A549 (cell line): ENCODE measurements around the gene SEC11A. TPM values are rescaled to one million over a fixed set of nuclear protein-coding genes. Genes with fewer than 3 reads are reported as not detected.
"Not testable (repeated sequence)": the region's sequence is repeated elsewhere in the genome, so short reads cannot be mapped to it uniquely, and the experiment has no call there.

Experiments used
- ATAC-seq, 2 experiments: fragments of 200-7000 bp in 1 of 2; fragments of >200 bp in 1 of 2; cut with Nextera tagmentation in 1 of 2; cut with Tn5 transposase in 1 of 2; 3 replicates each; pipeline versions ENCODE4 v1.8.0 to v1.9.1; 2018 to 2020; ENCODE audit warnings: mild to moderate bottlenecking in 1 of 2, moderate library complexity in 1 of 2
- CTCF ChIA-PET: fragments of 300-600 bp; sonication (Branson Sonifier 250); formaldehyde crosslinking; extraction: SDS; loops from one replicate; lab custom pipeline; 2021; ENCODE audit warnings: antibody characterized with exemption, inconsistent platforms; lab: Yijun Ruan, JAX
- POLR2A ChIA-PET: fragments of 350-600 bp; formaldehyde crosslinking; extraction: SDS; loops from one replicate; lab custom pipeline; 2021; ENCODE audit warnings: antibody characterized with exemption, inconsistent platforms; lab: Yijun Ruan, JAX
- DNase-seq, 2 experiments: peaks; one replicate each; pipeline versions ENCODE4 v3.0.0 to v3.0.0-alpha.2; 2011 to 2016; ENCODE audit warnings: low read depth in 1 of 2, low spot score in 1 of 2
- FAIRE-seq: peaks from 2 replicates; lab custom pipeline; 2011; peaks lifted over from hg19 to GRCh38; lab: Jason Lieb, UNC
- H3K27ac ChIP-seq, 2 experiments: fragments of >200 bp; sonication (Bioruptor Twin); formaldehyde crosslinking; 3 replicates each; pipeline ENCODE4 v1.5.1; 2016 to 2017
- H3K4me1 ChIP-seq: fragments of >200 bp; sonication (Bioruptor Twin); formaldehyde crosslinking; 3 replicates; pipeline ENCODE4 v1.6.1; 2016
- H3K4me2 ChIP-seq: fragments of >200 bp; sonication (Bioruptor Twin); formaldehyde crosslinking; 3 replicates; pipeline ENCODE4 v1.6.1; 2016
- H3K4me3 ChIP-seq: fragments of >200 bp; sonication (Bioruptor Twin); formaldehyde crosslinking; 3 replicates; pipeline ENCODE4 v1.5.1; 2016
- H3K9me3 ChIP-seq: fragments of >200 bp; sonication (Bioruptor Twin); formaldehyde crosslinking; 3 replicates; pipeline ENCODE4 v1.6.1; 2016
- BHLHE40 ChIP-seq: IDR thresholded peaks from 2 replicates; pipeline ENCODE4 v1.6.1; 2012; ENCODE audit warnings: low read depth, low read length, inconsistent platforms
- HOXA7 ChIP-seq: fragments of 250-450 bp; sonication (Bioruptor Pico); IDR thresholded peaks from 2 replicates; pipeline ENCODE4 v1.5.0; 2020; ENCODE audit warnings: mild to moderate bottlenecking, moderate library complexity
- KDM1A ChIP-seq: fragments of 200-600 bp; sonication (generic); IDR thresholded peaks from 2 replicates; pipeline ENCODE4 v1.6.1; 2016; ENCODE audit warnings: low read depth, mild to moderate bottlenecking
- MYC ChIP-seq: IDR thresholded peaks from 2 replicates; pipeline ENCODE4 v1.6.1; 2012; ENCODE audit warnings: mild to moderate bottlenecking, inconsistent platforms, low read length, improper control_type of control experiment, borderline replicate concordance
- NPAS2 ChIP-seq: fragments of 250-450 bp; sonication (Bioruptor Pico); IDR thresholded peaks from 2 replicates; pipeline ENCODE4 v1.8.0; 2022; ENCODE audit warnings: mild to moderate bottlenecking, moderate library complexity, borderline replicate concordance
- RCOR1 ChIP-seq: fragments of 150-350 bp; IDR thresholded peaks from 2 replicates; pipeline ENCODE4 v1.6.1; 2014; ENCODE audit warnings: antibody characterized with exemption, low read length, low read depth
- TP53 ChIP-seq: fragments of 250-450 bp; sonication (Bioruptor Pico); IDR thresholded peaks from 2 replicates; pipeline ENCODE4 v1.5.0; 2021; ENCODE audit warnings: mild to moderate bottlenecking, moderate library complexity
- ZFP36 ChIP-seq: fragments of 450-650 bp; IDR thresholded peaks from 2 replicates; pipeline ENCODE4 v1.6.1; 2014; ENCODE audit warnings: borderline replicate concordance; ENCODE audit not compliant: partially characterized antibody
- WGBS: methylation state at CpG from one replicate; pipeline ENCODE4 v1.1.6; 2017; ENCODE audit errors: missing lambda C conversion rate; 5-methylcytosine and 5-hydroxymethylcytosine counted together
- polyA plus RNA-seq, 4 experiments: library from polyadenylated mRNA; depleted of rRNA in 3 of 4; stranded (reverse); fragments of >200 nt; fragmentation: RNase III in 1 of 4; extraction: RNeasy Plus Mini Kit Qiagen cat#74134 plus additional on column Dnase treatment in 1 of 4; gene quantifications; 2 replicates in 3 of 4; 3 replicates in 1 of 4; pipeline ENCODE4 v1.2.3, GENCODE V29; 2011 to 2017
- TF ChIP-seq, protein P1 (sequence below): IDR thresholded peaks from 2 replicates; pipeline ENCODE4 v1.6.1; 2012
- TF ChIP-seq, protein P2 (sequence below): fragments of >200 bp; sonication (Bioruptor Twin); formaldehyde crosslinking; IDR thresholded peaks from 3 replicates; pipeline ENCODE4 v1.5.1; 2016
- TF ChIP-seq, protein P3 (sequence below): fragments of 250-450 bp; sonication (Bioruptor Pico); IDR thresholded peaks from 2 replicates; pipeline ENCODE4 v1.5.0; 2021; ENCODE audit warnings: mild to moderate bottlenecking, moderate library complexity, borderline replicate concordance

SEC11A gene
- polyA plus RNA-seq, 2 of the 4 experiments (the other 2 are of a cell fraction): 380 to 490 TPM

DNA sequence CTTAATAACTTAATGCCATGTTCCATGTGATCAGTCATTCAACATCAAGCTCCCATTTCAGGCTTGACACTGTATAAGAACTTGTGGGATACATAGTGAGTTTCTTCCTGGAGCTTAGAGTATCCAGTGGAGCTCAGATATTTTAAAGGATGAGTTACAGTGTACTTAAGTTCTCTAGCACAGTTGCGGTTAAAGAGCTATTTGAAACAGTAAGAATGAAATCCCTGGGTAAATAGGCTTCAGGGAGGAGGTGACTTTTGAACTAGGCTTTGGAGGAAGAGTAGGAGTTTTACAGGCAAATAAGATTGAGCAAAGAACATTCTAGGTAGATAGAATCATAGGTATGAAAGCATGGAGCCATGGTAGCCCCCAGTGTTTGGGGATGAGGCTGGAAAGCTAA, 36.3 kb upstream of the SEC11A start:
- FAIRE-seq (no peak), ATAC-seq (no peak), DNase-seq (no peak)
- POLR2A ChIA-PET: interaction anchor here (0.7 to 1.5 kb wide), 3 partner anchors 17 to 37 kb away, joined by 3 to 8 read pairs (median 4); partner anchors contain the start of gene SEC11A
- CTCF ChIA-PET: interaction anchor here (0.8 to 1.2 kb wide), 8 partner anchors 8 to 183 kb away, joined by 3 to 5 read pairs (median 3); partner anchors contain the start of gene SEC11A
- WGBS: 48% methylated on average over 1 of the region's 1 CpG
- Histone ChIP-seq H3K4me3 (no peak overlapping the region), H3K27ac (peak overlapping the region in 1 of 2 experiments; percentile 30; a peak in 4 of 6 replicates), H3K9me3 (no peaks in the 10 kb centered on the region), H3K4me1 (peaks cover 67% of the 10 kb centered on the region), H3K4me2 (peak overlapping the region; percentile 97)
- TF ChIP-seq MYC: no peak
- TF ChIP-seq ZFP36: peak; percentile 98

DNA sequence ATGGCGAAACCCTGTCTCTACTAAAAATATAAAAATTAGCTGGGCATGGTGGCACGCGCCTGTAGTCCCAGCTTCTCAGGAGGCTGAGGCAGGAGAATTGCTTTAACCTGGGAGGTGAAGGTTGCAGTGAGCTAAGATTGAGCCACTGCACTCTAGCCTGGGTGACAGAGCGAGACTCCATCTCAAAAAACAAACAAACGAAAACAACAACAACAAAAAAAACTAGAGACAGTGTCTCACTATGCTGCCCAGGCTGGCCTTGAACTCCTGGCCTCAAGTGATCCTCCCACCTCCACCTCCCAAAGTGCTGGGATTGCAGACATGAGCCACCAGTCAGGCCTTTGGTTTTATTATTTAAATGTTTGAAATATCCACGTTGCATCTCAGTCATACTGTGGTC, 35.8 kb upstream of the SEC11A start:
- Histone ChIP-seq H3K4me1 (peaks cover 72% of the 10 kb centered on the region), H3K4me2 (peak overlapping the region; percentile 97)
- H3K4me3 ChIP-seq, DNase-seq, FAIRE-seq, H3K27ac ChIP-seq, H3K9me3 ChIP-seq, ATAC-seq: not testable (repeated sequence)
- WGBS: 87% methylated on average over 6 of the region's 6 CpGs
- ChIA-PET CTCF (interaction anchor here (0.8 to 1.2 kb wide), 4 partner anchors 8 to 36 kb away, joined by 3 read pairs; partner anchors contain the start of gene SEC11A), POLR2A (interaction anchor here (0.6 to 1.5 kb wide), 3 partner anchors 17 to 97 kb away, joined by 3 to 8 read pairs (median 4); partner anchors contain the start of genes SEC11A and WDR73)

DNA sequence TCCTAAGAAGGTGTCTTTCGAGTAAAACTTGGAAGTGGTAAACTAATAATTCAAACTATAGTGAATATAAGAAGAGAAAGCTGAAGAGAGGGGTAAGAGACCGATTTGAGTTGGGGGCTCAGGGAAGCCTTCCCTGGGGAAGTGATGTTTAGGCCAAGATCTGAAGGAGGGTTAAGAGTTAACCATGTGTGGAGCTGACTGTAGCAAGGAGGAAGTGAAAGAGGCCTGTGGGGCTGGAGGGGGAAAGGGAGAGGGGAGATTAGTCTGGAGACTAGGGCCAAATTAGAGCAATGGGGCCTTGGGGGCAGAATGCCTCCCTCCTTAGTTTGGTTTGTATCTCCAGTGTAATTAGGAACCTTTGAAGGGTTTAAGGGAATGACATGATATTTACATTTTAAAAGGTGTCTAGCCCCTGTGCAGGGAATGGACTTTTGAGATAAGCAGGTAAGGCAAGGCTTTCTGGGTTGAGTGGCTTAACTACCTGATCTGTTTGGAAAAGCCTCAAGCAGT, 34.7 kb upstream of the SEC11A start:
- POLR2A ChIA-PET: no interaction called here
- TF ChIP-seq HOXA7 (no peak), NPAS2 (CRISPR knock-in tag) (no peak)
- no peak for FAIRE-seq
- no peaks in the 10 kb centered on the region for H3K9me3 ChIP-seq
- DNase-seq: no peak
- H3K4me2 ChIP-seq: peak overlapping the region; percentile 97
- CTCF ChIA-PET: interaction anchor here (1.1 to 2.5 kb wide), 7 partner anchors 10 to 293 kb away, joined by 3 to 8 read pairs (median 5); no protein-coding TSS in a partner anchor
- ATAC-seq: no peak
- H3K4me1 ChIP-seq: peaks cover 79% of the 10 kb centered on the region
- WGBS: 52% methylated on average over 2 of the region's 2 CpGs
- peak overlapping the region; percentile 92; the same call in 2 of the 3 replicates for H3K4me3 ChIP-seq
- peak overlapping the region in 1 of 2 experiments; percentile 46; a peak in 3 of 6 replicates for H3K27ac ChIP-seq

DNA sequence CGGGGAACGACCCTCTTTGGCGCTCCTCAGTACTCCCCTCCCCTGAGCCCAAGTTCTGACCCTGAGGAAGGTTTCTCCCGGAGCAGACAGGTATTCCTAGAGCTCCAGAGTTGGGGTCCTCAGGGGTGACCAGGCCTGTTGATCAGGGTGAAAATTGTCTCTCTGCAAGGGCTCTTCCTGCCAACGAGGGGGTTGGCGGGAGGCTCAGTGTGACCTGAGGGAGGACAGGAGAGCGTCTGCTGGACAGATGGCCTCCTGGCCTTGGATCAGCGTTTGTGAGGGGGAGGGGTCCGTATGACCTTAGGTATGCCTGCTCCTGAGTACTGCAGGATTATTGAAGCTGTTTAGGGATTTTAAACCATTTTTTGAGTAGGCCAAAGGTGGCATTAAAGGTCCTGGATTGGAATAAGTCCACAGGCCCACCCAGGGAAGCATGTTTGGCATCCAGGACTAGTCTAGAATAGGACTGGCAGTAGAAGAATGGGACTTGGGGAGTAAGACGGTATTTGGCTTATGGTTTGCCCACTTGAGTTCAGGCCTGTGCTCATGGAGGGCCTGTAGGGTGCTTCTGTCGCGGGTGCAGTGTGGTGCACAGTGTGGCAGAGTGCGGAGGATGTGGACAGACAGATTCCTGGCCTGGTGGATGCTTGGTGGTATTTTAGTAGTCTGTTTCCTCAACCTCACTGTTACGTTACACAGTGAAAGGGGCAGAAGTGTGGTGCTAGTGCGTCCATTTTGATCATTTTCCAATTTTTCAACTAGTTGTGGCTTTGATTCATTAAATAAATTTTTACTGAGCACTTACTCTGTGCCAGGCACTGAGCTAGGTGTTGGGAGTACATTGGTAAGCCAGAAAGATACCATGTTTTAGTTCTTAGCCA, 33.4 kb upstream of the SEC11A start:
- no peak for FAIRE-seq
- H3K9me3 ChIP-seq: no peaks in the 10 kb centered on the region
- H3K4me3 ChIP-seq: peak overlapping the region; percentile 92
- peak overlapping the region; percentile 97 for H3K4me2 ChIP-seq
- peak overlapping the region; percentile 96 to 98 for H3K27ac ChIP-seq
- DNase-seq: peak in 1 of 2 experiments; percentile 34
- peak in 1 of 2 experiments; percentile 9; a peak in 4 of 6 replicates for ATAC-seq
- WGBS: 18% methylated on average over 15 of the region's 15 CpGs
- TF ChIP-seq TP53 (CRISPR knock-in tag): no peak
- no peak for TF ChIP-seq BHLHE40
- TF ChIP-seq KDM1A: no peak
- TF ChIP-seq, protein P1, sequence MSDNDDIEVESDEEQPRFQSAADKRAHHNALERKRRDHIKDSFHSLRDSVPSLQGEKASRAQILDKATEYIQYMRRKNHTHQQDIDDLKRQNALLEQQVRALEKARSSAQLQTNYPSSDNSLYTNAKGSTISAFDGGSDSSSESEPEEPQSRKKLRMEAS: no peak
- TF ChIP-seq RCOR1: no peak
- TF ChIP-seq, protein P2, sequence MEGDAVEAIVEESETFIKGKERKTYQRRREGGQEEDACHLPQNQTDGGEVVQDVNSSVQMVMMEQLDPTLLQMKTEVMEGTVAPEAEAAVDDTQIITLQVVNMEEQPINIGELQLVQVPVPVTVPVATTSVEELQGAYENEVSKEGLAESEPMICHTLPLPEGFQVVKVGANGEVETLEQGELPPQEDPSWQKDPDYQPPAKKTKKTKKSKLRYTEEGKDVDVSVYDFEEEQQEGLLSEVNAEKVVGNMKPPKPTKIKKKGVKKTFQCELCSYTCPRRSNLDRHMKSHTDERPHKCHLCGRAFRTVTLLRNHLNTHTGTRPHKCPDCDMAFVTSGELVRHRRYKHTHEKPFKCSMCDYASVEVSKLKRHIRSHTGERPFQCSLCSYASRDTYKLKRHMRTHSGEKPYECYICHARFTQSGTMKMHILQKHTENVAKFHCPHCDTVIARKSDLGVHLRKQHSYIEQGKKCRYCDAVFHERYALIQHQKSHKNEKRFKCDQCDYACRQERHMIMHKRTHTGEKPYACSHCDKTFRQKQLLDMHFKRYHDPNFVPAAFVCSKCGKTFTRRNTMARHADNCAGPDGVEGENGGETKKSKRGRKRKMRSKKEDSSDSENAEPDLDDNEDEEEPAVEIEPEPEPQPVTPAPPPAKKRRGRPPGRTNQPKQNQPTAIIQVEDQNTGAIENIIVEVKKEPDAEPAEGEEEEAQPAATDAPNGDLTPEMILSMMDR: no peak
- TF ChIP-seq, protein P3, sequence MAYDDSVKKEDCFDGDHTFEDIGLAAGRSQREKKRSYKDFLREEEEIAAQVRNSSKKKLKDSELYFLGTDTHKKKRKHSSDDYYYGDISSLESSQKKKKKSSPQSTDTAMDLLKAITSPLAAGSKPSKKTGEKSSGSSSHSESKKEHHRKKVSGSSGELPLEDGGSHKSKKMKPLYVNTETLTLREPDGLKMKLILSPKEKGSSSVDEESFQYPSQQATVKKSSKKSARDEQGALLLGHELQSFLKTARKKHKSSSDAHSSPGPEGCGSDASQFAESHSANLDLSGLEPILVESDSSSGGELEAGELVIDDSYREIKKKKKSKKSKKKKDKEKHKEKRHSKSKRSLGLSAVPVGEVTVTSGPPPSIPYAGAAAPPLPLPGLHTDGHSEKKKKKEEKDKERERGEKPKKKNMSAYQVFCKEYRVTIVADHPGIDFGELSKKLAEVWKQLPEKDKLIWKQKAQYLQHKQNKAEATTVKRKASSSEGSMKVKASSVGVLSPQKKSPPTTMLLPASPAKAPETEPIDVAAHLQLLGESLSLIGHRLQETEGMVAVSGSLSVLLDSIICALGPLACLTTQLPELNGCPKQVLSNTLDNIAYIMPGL (CRISPR knock-in tag): no peak
- TF ChIP-seq, all 56 proteins: peak for 0
- POLR2A ChIA-PET: interaction anchor here (0.6 to 1.4 kb wide), 5 partner anchors 14 to 112 kb away, joined by 3 to 8 read pairs (median 5); partner anchors contain the start of gene SEC11A
- peaks cover 71% of the 10 kb centered on the region for H3K4me1 ChIP-seq
- CTCF ChIA-PET: interaction anchor here (0.6 to 2.5 kb wide), 23 partner anchors 11 to 295 kb away, joined by 3 to 8 read pairs (median 4); partner anchors contain the start of gene WDR73
